ENCODE measurements around the gene PHF5A. TPM values are rescaled to one million over a fixed set of nuclear protein-coding genes. Genes with fewer than 3 reads are reported as not detected.
A peak's percentile ranks its signal among the peaks of the same experiment; 100 is the strongest.

The PHF5A gene
- total and polyA plus RNA-seq, 2 donors (not counting 3 experiments of a cell fraction or from before 2014, with no cell fraction given) = 61.1 to 63.7 TPM

DNA sequence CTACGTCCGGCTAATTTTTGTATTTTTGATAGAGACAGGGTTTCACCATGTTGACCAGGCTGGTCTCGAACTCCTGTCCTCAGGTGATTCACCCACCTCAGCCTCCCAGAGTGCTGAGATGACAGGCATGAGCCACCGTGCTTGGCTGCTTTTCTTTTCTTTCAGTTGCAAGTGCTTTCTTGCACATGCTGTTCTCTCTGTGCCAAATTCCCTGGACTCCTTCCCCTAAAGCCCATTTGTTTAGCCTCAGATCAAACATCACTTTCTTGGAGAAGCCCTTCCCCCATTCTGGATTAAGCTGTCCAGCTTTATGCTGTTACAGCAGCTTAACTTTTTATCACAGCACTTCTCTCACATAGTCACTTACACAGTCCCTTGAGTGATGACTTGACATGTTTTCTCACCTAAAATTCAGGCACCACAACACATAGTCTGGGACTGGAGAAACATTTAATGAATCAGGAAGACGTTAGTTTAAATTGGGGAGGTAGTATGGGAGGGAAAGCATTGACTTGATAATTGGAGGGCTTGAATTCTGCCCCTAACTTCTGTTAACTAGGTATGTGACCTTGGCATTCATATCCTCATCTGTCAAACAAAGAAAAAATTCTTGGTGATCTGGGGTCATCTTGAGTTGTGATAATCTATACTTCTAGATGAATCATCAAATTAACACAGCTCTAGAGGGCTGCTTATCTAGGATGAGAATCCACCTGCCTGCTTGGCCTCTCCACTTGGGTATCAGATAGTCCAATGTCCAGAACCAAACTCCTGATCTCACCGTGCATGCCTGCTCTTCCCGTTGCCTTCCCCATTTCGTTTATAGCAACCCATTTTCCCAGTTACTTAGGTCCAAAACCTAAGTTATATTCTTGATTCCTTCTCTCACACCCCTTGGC is 18.8 kb upstream of the PHF5A start:
- no peaks in the 10 kb centered on the region for H3K9me3 ChIP-seq (replicated peaks; ENCODE audit: control insufficient read depth, insufficient read depth, low read length)
- no peak for TF ChIP-seq POLR2AphosphoS5 (IDR thresholded peaks at IDR 0.05; ENCODE audit: insufficient read depth, low read depth, low read length)
- TF ChIP-seq POLR2A (IDR thresholded peaks at IDR 0.05; ENCODE audit: low read depth, low read length) = no peak
- no peak for TF ChIP-seq JUN (IDR thresholded peaks at IDR 0.05; ENCODE audit: borderline replicate concordance, insufficient read depth, insufficient read length, low read depth)
- TF ChIP-seq EZH2 (IDR thresholded peaks at IDR 0.05; ENCODE audit: borderline replicate concordance, low read depth, low read length, severe bottlenecking) = no peak
- no peak for TF ChIP-seq FOS (IDR thresholded peaks at IDR 0.05; ENCODE audit: borderline replicate concordance, insufficient read depth, low read length)
- TF ChIP-seq MAX (IDR thresholded peaks at IDR 0.05; ENCODE audit: insufficient read depth, insufficient read length) = no peak
- TF ChIP-seq MYC (IDR thresholded peaks at IDR 0.05; ENCODE audit: low read depth, low read length) = no peak
- no peak overlapping the region for H3K9ac ChIP-seq (replicated peaks; ENCODE audit: extremely low read depth, insufficient read depth, low read length)
- FAIRE-seq (peak; percentile 21), DNase-seq (ENCODE audit: low read depth, low spot score) (no peak)
- POLR2A ChIA-PET = interaction anchor here (0.5 kb wide), 1 partner anchor 167 kb away, joined by 3 read pairs; no protein-coding TSS in a partner anchor
- H3K9me1 ChIP-seq (replicated peaks; ENCODE audit: control insufficient read depth, extremely low read depth, insufficient read depth, low read length) = no peaks in the 10 kb centered on the region
- dilution Hi-C loops (cut with MboI; ENCODE audit: extremely low pct_ligation_motif_present, low sequenced_read_pairs) (no loop called here), intact Hi-C loops (cut with micrococcal nuclease) (no loop called here)
- H3K79me2 ChIP-seq (ENCODE audit: control insufficient read depth, insufficient read depth, low read length) = peaks cover 46% of the 10 kb centered on the region
- CTCF ChIA-PET = interaction anchor here (1.1 to 1.2 kb wide), 2 partner anchors 30 kb away, joined by 3 to 4 read pairs; no protein-coding TSS in a partner anchor
- no peak overlapping the region for H2AFZ ChIP-seq (ENCODE audit: low read depth, low read length)
- no peaks in the 10 kb centered on the region for H3K27me3 ChIP-seq (ENCODE audit: control insufficient read depth in 2 of 2, insufficient read depth in 2 of 2, low read length in 2 of 2)
- no peaks in the 10 kb centered on the region for H3K36me3 ChIP-seq (ENCODE audit: control insufficient read depth in 2 of 2, extremely low read depth in 1 of 2, insufficient read depth in 2 of 2, low read length in 2 of 2)
- no peaks in the 10 kb centered on the region for H4K20me1 ChIP-seq (replicated peaks; ENCODE audit: control insufficient read depth, extremely low read depth, insufficient read depth, low read length)
- H3K27ac ChIP-seq (ENCODE audit: insufficient read depth, low read depth, low read length) = no peak overlapping the region
- H3K4me2 ChIP-seq (ENCODE audit: insufficient read depth, low read length) = no peak overlapping the region
- H3K4me3 ChIP-seq (replicated peaks in 1 of 3; ENCODE audit: insufficient read depth in 1 of 3, low read depth in 1 of 3, low read length in 3 of 3) = no peak overlapping the region
- BruUV-seq (replicated peaks) = no TSS peak
- H3K4me1 ChIP-seq (ENCODE audit: control insufficient read depth, extremely low read depth, insufficient read depth, low read length) = no peaks in the 10 kb centered on the region

Measured in endothelial cell of umbilical vein (primary cell).